Fibroblast of skin of left quadriceps (primary cell): Measurements from ENCODE around the gene NUP42.

Source experiments
- DNase-seq, 2 experiments: peaks; one replicate each; pipeline ENCODE4 v3.0.0-alpha.2; 2013; ENCODE audit warnings: low read depth in 2 of 2

The NUP42 gene

GRCh38 chr7:23234569-23235296, 52.9 kb downstream of the NUP42 start:
- DNase-seq: no peak

DNA sequence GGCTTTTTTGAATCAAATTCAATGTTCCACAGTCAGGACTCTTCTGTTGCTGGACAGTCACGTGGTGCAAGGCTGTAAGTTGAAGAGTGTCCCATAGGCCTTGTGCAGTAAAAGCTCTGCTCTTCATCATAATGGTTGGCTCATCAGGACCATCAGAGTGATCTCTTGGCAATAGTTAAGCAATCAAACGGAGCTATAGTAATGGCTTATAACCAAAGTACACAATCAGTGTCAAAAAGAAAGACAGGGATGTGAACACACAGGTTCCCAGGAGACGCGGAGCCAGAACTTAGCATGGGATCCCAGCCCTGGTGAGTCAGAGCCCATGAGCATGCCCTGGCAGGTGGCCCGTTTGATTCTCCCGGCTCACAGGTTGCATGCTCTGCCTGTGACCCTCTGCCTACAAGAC, 54.0 kb downstream of the NUP42 start:
- no peak for DNase-seq

DNA sequence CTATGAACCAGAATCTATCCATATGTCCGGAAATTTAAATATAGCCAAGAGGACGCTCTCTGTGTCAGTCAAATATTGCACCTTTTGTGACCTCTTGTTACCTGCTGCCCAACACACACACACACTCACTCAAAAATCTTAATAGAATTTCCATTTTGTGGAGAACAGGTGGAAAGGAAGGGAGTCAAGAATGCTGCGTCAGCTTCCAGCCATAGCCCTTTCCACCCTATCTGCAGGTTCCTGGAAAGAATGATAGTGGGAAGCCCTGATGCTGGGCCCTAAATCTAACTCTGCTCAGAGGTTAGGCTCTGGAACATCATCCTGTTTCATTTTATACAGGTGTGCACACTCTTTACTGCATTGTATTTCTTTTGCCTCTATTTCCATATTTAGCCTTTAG, 55.2 kb downstream of the NUP42 start:
- no peak for DNase-seq

DNA sequence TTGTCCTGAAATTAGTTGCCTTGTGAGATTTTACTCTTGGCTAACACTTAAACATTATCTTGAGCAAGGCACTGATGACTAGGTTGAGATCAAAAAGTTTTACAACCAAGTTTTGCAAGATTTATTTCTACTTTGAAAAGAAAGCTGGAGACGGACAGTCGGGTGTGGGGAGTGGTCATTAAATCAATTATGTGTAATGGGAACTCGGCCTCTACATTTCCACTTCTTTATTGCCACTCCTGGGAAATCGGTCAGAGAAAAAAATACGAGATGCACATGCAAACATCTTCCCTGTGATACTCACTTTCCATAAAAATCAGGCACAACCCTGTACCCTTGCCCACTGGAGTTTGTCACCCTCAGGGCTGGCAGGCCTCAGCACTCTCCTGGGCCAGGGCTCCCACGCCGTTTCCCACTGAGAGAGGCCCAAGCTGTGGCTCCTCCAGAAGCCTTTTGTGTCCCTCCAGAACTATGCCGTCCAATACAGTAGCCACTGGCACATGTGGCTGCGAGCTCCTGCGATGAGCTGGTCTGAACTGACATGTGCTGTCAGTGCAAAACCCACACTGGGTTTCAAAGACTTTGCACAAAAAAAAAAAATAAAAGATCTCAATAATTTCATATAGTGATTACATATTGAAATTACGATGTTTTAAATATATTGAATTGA, 57.3 kb downstream of the NUP42 start:
- no peak for DNase-seq

- no peak for DNase-seq
Measured at GRCh38 chr7:23239698-23240097, 57.9 kb downstream of the NUP42 start.

GRCh38 chr7:23242321-23242720, 60.5 kb downstream of the NUP42 start:
- DNase-seq: no peak

- DNase-seq: no peak
Measured at GRCh38 chr7:23242935-23243334, 61.1 kb downstream of the NUP42 start.

- peak; percentile 77 to 80 for DNase-seq
Measured at GRCh38 chr7:23246555-23246954, 64.7 kb downstream of the NUP42 start, which contains the start of gene GPNMB. GPNMB (plus strand) TSS chr7:23246775; CDS start chr7:23246858, 83 bp downstream.

DNA sequence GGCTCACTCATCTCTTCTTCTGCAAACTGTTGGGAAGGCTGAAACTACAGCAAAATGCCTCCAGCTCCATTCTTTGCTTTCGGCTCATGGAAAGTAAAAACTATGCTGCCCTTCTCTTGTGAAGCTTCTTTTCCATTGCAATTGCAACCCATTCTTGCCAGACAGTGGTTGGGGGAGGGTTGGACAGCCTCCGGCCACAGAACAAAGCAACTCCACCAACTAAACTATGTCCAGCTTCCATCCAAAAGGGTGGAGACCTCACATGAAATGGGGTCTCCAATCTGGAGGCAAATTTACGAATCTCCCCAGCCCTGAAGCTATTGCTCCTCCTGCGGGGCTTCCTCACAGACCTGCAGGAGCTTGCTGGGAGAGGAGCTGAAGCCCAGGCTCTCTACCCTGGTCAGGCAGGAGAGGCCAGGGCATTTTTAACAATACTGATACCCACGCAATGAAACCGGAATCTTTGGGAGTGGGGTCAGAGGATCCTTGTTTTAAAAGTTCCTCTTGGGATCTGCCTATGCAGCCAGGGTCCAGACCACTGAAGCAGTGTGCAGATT, 65.3 kb downstream of the NUP42 start:
- no peak for DNase-seq

DNA sequence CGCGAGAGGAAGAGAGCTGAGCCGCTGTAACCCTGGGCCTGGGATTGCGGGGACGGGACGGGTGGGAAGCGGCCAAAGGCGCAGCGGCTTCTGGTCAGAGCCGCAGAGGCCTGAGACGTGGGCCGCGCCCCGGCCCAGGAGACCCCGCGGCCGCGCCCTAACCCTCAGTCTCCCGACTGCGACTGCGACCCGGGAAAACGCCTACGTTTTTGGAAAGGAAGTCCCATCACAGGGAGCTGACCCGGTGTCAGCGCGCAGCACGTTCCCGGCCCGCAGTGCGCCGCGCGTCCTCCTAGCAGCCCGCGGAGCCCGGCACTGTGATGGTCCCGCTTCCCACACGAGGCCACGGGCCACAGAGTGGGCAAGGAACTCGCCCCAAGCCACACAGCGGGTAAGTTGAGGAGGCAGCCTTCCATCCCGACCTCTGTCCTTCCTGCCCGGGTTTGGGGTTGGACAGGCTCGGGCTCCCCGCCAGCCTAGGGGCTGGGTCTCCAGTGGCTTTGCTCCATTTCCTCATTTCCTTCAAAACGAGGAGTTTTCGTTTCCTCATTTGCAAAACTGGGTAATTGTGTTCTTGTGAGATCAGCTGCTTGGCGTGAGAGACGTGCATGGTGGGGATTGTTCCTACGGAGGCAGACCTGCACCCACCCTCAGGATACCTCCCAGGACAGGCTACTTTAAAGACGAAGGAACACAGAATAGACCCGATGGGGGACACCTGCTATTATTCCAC, 65.9 kb downstream of the NUP42 start:
- DNase-seq: no peak

- no peak for DNase-seq
Measured at GRCh38 chr7:23249486-23249885, 67.6 kb downstream of the NUP42 start.
